ENCODE measurements around the gene EML3. TPM values are rescaled to one million over a fixed set of nuclear protein-coding genes. Genes with fewer than 3 reads are reported as not detected.
A peak's percentile ranks its signal among the peaks of the same experiment; 100 is the strongest.

Gene EML3
- total RNA-seq, 1 experiment from 2014 or later, result 51.1 TPM

DNA sequence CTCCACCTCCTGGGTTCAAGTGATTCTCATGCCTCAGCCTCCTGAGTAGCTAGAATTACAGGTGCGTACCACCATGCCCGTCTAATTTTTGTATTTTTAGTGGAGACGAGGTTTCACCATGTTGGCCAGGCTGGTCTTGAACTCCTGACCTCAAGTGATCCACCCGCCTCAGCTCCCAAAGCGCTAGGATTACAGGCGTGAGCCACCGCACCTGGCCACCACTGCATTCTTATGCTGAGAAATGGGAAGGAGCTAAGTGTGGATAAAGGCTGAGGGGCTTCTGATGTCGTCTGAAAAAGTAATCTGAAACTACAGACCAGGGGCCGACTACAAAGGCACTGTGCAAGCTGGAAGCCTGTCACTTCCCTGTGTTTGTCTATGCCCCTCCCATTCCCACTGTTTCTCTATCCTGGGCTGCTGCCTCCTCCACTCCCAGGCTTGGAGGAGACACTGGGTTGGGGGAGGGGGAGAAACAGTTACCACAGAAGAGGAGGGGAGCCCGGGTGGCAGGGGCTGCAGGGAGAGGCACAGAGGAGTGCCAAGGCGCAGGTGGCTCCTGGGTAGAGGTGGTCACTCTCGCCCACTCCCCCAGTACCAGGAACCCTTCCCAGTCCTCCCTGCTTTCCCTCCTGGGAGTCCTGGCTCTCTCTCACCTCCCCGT is 8.0 kb downstream of the EML3 start (continued):
- TF ChIP-seq NR1H2 (CRISPR knock-in tag; IDR thresholded peaks at IDR 0.05), result no peak
- no peak for TF ChIP-seq IRF2 (CRISPR knock-in tag; IDR thresholded peaks at IDR 0.05; ENCODE audit: borderline replicate concordance, low read depth)
- no peak for TF ChIP-seq CREB1 (CRISPR knock-in tag; IDR thresholded peaks at IDR 0.05)
- TF ChIP-seq, protein P1, sequence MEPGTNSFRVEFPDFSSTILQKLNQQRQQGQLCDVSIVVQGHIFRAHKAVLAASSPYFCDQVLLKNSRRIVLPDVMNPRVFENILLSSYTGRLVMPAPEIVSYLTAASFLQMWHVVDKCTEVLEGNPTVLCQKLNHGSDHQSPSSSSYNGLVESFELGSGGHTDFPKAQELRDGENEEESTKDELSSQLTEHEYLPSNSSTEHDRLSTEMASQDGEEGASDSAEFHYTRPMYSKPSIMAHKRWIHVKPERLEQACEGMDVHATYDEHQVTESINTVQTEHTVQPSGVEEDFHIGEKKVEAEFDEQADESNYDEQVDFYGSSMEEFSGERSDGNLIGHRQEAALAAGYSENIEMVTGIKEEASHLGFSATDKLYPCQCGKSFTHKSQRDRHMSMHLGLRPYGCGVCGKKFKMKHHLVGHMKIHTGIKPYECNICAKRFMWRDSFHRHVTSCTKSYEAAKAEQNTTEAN (CRISPR knock-in tag; IDR thresholded peaks at IDR 0.05), result no peak
- TF ChIP-seq NFE2L1 (CRISPR knock-in tag; IDR thresholded peaks at IDR 0.05), result no peak
- no peak for TF ChIP-seq FOXP1 (CRISPR knock-in tag; IDR thresholded peaks at IDR 0.05; ENCODE audit: borderline replicate concordance)
- no peak for TF ChIP-seq GABPB1 (CRISPR knock-in tag; IDR thresholded peaks at IDR 0.05)
- TF ChIP-seq ETV6 (CRISPR knock-in tag; IDR thresholded peaks at IDR 0.05), result no peak

DNA sequence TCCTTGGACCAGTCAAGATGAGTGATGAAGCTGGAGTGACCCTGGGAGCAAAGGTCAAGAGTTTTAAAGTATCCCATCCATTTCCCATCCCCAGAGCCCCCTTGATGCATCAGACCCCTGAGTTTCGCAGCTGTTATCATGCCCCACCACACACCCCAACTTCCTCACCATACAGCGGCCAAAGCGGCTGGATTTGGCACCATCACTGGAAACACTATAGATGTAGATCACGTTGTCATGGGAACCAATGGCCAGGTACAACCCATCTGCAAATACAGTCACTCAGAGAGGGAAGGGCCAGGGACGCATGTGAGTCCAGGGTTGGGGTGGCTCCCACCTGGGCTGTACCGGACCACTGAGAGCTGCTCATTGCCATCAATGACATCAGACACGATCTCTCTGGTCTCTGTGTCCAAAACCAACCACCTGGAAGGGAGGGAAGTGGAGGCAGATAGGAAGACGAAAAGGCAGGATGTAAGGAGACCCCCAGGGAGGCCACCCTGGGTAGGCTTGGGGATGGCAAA is 8.7 kb downstream of the EML3 start:
- ChIA-PET CTCF (interaction anchor here (0.8 to 8.9 kb wide), 6 partner anchors 8 to 183 kb away, joined by 3 to 74 read pairs (median 3); partner anchors contain the start of genes EML3, ROM1, TMEM179B and TUT1), POLR2A (interaction anchor here (1.4 to 2.2 kb wide), 3 partner anchors 12 to 61 kb away, joined by 5 to 9 read pairs (median 8); partner anchors contain the start of genes B3GAT3, C11orf98, CSKMT and TUT1)
- no peak for DNase-seq (ENCODE audit: low spot score)
- peak overlapping the region; percentile 4; the same call in 1 of the 2 replicates for H3K27ac Mint-ChIP-seq
- peaks cover 18% of the 10 kb centered on the region for H3K36me3 Mint-ChIP-seq
- no peaks in the 10 kb centered on the region for H3K9me3 Mint-ChIP-seq
- peak overlapping the region; percentile 91 for H3K4me3 Mint-ChIP-seq
- peaks cover 58% of the 10 kb centered on the region for H3K4me1 Mint-ChIP-seq
- peaks cover 26% of the 10 kb centered on the region for H3K27me3 Mint-ChIP-seq (ENCODE audit: low read depth)
- TF ChIP-seq ZNF396 (CRISPR knock-in tag; IDR thresholded peaks at IDR 0.05; ENCODE audit: borderline replicate concordance) (no peak), PRRX2 (CRISPR knock-in tag; IDR thresholded peaks at IDR 0.05) (no peak)
- TF ChIP-seq, protein P2, sequence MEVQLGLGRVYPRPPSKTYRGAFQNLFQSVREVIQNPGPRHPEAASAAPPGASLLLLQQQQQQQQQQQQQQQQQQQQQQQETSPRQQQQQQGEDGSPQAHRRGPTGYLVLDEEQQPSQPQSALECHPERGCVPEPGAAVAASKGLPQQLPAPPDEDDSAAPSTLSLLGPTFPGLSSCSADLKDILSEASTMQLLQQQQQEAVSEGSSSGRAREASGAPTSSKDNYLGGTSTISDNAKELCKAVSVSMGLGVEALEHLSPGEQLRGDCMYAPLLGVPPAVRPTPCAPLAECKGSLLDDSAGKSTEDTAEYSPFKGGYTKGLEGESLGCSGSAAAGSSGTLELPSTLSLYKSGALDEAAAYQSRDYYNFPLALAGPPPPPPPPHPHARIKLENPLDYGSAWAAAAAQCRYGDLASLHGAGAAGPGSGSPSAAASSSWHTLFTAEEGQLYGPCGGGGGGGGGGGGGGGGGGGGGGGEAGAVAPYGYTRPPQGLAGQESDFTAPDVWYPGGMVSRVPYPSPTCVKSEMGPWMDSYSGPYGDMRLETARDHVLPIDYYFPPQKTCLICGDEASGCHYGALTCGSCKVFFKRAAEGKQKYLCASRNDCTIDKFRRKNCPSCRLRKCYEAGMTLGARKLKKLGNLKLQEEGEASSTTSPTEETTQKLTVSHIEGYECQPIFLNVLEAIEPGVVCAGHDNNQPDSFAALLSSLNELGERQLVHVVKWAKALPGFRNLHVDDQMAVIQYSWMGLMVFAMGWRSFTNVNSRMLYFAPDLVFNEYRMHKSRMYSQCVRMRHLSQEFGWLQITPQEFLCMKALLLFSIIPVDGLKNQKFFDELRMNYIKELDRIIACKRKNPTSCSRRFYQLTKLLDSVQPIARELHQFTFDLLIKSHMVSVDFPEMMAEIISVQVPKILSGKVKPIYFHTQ (CRISPR knock-in tag; IDR thresholded peaks at IDR 0.05), result no peak
- ATAC-seq, result no peak

DNA sequence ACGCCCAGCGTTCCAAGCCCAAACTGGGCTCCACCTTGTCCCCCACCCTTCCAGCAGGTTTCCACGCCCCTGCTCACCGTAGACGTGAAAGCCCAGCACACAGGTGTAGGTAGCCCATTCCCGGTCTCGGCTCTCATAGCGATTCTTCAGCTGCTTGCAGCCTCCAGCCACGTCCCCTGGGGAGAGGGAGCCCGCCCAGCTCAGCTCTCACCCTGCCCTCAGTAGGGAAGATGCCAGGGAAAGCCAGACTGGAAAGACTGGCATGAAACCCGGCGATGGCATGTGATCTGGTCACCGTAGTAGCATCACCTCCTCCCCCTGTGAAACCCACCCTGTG is 9.5 kb downstream of the EML3 start:
- H3K9me3 Mint-ChIP-seq, result no peaks in the 10 kb centered on the region
- H3K4me3 Mint-ChIP-seq, result peak overlapping the region; percentile 91
- H3K27ac Mint-ChIP-seq, result no peak overlapping the region
- ATAC-seq (no peak), DNase-seq (ENCODE audit: low spot score) (no peak)
- ChIA-PET CTCF (interaction anchor here (3.8 to 8.9 kb wide), 2 partner anchors 9 to 10 kb away, joined by 43 to 74 read pairs; partner anchors contain the start of genes EML3, ROM1 and TUT1), POLR2A (interaction anchor here (0.7 to 1.4 kb wide), 3 partner anchors 12 to 62 kb away, joined by 3 to 7 read pairs (median 5); partner anchors contain the start of genes B3GAT3, C11orf98, CSKMT and TUT1)
- peaks cover 26% of the 10 kb centered on the region for H3K36me3 Mint-ChIP-seq
- H3K4me1 Mint-ChIP-seq, result peaks cover 60% of the 10 kb centered on the region
- peaks cover 26% of the 10 kb centered on the region for H3K27me3 Mint-ChIP-seq (ENCODE audit: low read depth)
- no peak for TF ChIP-seq CREB1 (CRISPR knock-in tag; IDR thresholded peaks at IDR 0.05)
- TF ChIP-seq TP53 (CRISPR knock-in tag; IDR thresholded peaks at IDR 0.05), result no peak
- no peak for TF ChIP-seq NFATC4 (CRISPR knock-in tag; IDR thresholded peaks at IDR 0.05)
- no peak for TF ChIP-seq SP1 (CRISPR knock-in tag; conservative IDR thresholded peaks at IDR 0.05)
- TF ChIP-seq, protein P3, sequence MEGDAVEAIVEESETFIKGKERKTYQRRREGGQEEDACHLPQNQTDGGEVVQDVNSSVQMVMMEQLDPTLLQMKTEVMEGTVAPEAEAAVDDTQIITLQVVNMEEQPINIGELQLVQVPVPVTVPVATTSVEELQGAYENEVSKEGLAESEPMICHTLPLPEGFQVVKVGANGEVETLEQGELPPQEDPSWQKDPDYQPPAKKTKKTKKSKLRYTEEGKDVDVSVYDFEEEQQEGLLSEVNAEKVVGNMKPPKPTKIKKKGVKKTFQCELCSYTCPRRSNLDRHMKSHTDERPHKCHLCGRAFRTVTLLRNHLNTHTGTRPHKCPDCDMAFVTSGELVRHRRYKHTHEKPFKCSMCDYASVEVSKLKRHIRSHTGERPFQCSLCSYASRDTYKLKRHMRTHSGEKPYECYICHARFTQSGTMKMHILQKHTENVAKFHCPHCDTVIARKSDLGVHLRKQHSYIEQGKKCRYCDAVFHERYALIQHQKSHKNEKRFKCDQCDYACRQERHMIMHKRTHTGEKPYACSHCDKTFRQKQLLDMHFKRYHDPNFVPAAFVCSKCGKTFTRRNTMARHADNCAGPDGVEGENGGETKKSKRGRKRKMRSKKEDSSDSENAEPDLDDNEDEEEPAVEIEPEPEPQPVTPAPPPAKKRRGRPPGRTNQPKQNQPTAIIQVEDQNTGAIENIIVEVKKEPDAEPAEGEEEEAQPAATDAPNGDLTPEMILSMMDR (IDR thresholded peaks at IDR 0.05), result no peak
- TF ChIP-seq SOX15 (CRISPR knock-in tag; IDR thresholded peaks at IDR 0.05), result no peak
- TF ChIP-seq MXD4 (CRISPR knock-in tag; IDR thresholded peaks at IDR 0.05; ENCODE audit: borderline replicate concordance), result no peak
- TF ChIP-seq ZBTB21 (CRISPR knock-in tag; IDR thresholded peaks at IDR 0.05; ENCODE audit: borderline replicate concordance), result no peak
- TF ChIP-seq, protein P4, sequence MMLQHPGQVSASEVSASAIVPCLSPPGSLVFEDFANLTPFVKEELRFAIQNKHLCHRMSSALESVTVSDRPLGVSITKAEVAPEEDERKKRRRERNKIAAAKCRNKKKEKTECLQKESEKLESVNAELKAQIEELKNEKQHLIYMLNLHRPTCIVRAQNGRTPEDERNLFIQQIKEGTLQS (CRISPR knock-in tag; conservative IDR thresholded peaks at IDR 0.05), result no peak
- TF ChIP-seq, protein P5, sequence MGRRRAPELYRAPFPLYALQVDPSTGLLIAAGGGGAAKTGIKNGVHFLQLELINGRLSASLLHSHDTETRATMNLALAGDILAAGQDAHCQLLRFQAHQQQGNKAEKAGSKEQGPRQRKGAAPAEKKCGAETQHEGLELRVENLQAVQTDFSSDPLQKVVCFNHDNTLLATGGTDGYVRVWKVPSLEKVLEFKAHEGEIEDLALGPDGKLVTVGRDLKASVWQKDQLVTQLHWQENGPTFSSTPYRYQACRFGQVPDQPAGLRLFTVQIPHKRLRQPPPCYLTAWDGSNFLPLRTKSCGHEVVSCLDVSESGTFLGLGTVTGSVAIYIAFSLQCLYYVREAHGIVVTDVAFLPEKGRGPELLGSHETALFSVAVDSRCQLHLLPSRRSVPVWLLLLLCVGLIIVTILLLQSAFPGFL (CRISPR knock-in tag; IDR thresholded peaks at IDR 0.05; ENCODE audit: borderline replicate concordance), result no peak
- no peak for TF ChIP-seq RELA (CRISPR knock-in tag; IDR thresholded peaks at IDR 0.05; ENCODE audit: borderline replicate concordance)
- TF ChIP-seq, protein P6, sequence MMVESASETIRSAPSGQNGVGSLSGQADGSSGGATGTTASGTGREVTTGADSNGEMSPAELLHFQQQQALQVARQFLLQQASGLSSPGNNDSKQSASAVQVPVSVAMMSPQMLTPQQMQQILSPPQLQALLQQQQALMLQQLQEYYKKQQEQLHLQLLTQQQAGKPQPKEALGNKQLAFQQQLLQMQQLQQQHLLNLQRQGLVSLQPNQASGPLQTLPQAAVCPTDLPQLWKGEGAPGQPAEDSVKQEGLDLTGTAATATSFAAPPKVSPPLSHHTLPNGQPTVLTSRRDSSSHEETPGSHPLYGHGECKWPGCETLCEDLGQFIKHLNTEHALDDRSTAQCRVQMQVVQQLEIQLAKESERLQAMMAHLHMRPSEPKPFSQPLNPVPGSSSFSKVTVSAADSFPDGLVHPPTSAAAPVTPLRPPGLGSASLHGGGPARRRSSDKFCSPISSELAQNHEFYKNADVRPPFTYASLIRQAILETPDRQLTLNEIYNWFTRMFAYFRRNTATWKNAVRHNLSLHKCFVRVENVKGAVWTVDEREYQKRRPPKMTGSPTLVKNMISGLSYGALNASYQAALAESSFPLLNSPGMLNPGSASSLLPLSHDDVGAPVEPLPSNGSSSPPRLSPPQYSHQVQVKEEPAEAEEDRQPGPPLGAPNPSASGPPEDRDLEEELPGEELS (CRISPR knock-in tag; IDR thresholded peaks at IDR 0.05), result no peak
- no peak for TF ChIP-seq RORB (CRISPR knock-in tag; IDR thresholded peaks at IDR 0.05)
- TF ChIP-seq ATF1 (CRISPR knock-in tag; IDR thresholded peaks at IDR 0.05), result no peak

Measured in WTC11 (cell line).